Karpas-422 (cell line): ENCODE data around the gene ADPGK. TPM values are rescaled to one million over a fixed set of nuclear protein-coding genes. Genes with fewer than 3 reads are reported as not detected.

Source experiments
- DNase-seq: peaks from one replicate; pipeline ENCODE4 v3.0.0-alpha.2; 2015
- H2AFZ ChIP-seq: fragments of 200-600 bp; sonication (generic); 2 replicates; pipeline ENCODE4 v1.6.1; 2014; ENCODE audit warnings: antibody characterized with exemption, low read length, mixed read lengths
- H3K27ac ChIP-seq: fragments of 200-600 bp; sonication (generic); 2 replicates; pipeline ENCODE4 v1.5.1; 2014; ENCODE audit warnings: mild to moderate bottlenecking, low read length, moderate library complexity
- H3K27me3 ChIP-seq: fragments of 200-600 bp; sonication (generic); 2 replicates; pipeline ENCODE4 v1.6.1; 2014; ENCODE audit warnings: low read length, mixed read lengths
- H3K36me3 ChIP-seq: fragments of 200-600 bp; sonication (generic); 2 replicates; pipeline ENCODE4 v1.6.1; 2014; ENCODE audit warnings: low read length, mixed read lengths; ENCODE audit not compliant: insufficient read depth
- H3K4me1 ChIP-seq: fragments of 200-600 bp; sonication (generic); 2 replicates; pipeline ENCODE4 v1.6.1; 2014; ENCODE audit warnings: mild to moderate bottlenecking, low read length, mixed read lengths
- H3K4me2 ChIP-seq: fragments of 200-600 bp; sonication (generic); 2 replicates; pipeline ENCODE4 v1.6.1; 2014; ENCODE audit warnings: low read length, low read depth, mild to moderate bottlenecking; ENCODE audit not compliant: poor library complexity, severe bottlenecking
- H3K4me3 ChIP-seq: fragments of 200-600 bp; sonication (generic); 2 replicates; pipeline ENCODE4 v1.5.1; 2014; ENCODE audit warnings: mild to moderate bottlenecking, antibody characterized with exemption, low read length, mixed read lengths
- H3K79me2 ChIP-seq: fragments of 200-600 bp; sonication (generic); 2 replicates; pipeline ENCODE4 v1.6.1; 2014; ENCODE audit warnings: mild to moderate bottlenecking, low read length, mixed read lengths
- H3K9ac ChIP-seq: fragments of 200-600 bp; sonication (generic); 2 replicates; pipeline ENCODE4 v1.6.0; 2014; ENCODE audit warnings: low read length
- H3K9me2 ChIP-seq: fragments of 200-600 bp; sonication (generic), shearing (Covaris generic); replicated peaks from 2 replicates; pipeline ENCODE4 v1.6.0; 2014; ENCODE audit warnings: mild to moderate bottlenecking, low read length, moderate library complexity; ENCODE audit not compliant: insufficient read depth
- H3K9me3 ChIP-seq: fragments of 300-700, 200-600 bp; sonication (generic); 2 replicates; pipeline ENCODE4 v1.6.1; 2014; ENCODE audit warnings: low read length, mixed read lengths
- H4K20me1 ChIP-seq: fragments of 200-600 bp; sonication (generic); 2 replicates; pipeline ENCODE4 v1.6.1; 2014; ENCODE audit warnings: mild to moderate bottlenecking, antibody characterized with exemption, low read length, low read depth; ENCODE audit not compliant: insufficient read depth
- total RNA-seq: library from RNA; depleted of rRNA; stranded (reverse); fragments of >200 nt; shearing (Covaris generic); gene quantifications from 2 replicates; pipeline ENCODE4 v1.2.3, GENCODE V29; 2014; ENCODE audit warnings: low replicate concordance

The ADPGK gene
- total RNA-seq, 1 experiment from 2014 or later: 75.7 TPM

DNA sequence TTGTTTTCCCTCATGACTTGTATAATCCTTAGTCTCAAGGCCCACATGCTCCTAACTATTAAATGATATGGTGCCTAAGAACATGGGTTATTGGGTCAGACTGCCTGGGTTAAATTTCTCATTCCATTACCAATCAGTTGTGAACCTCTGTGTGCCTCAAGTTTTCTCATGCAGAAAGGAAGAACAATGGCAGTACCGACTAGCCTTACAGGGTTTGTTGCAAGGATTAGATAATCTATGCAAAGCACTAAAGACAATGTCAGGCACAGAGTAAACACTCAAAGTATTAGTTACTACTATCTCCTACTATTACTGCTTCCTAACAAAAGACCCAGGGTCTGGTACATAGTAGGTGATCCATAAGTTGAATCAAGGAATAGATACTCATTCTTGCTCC, 12.2 kb downstream of the ADPGK start:
- no peak overlapping the region for H3K4me3 ChIP-seq
- H3K27me3 ChIP-seq: no peaks in the 10 kb centered on the region
- no peak overlapping the region for H3K27ac ChIP-seq
- no peak overlapping the region for H3K9ac ChIP-seq
- H4K20me1 ChIP-seq: no peaks in the 10 kb centered on the region
- H3K79me2 ChIP-seq: peaks cover 97% of the 10 kb centered on the region
- H3K9me2 ChIP-seq: no peaks in the 10 kb centered on the region
- peaks cover 16% of the 10 kb centered on the region for H3K4me1 ChIP-seq
- H3K4me2 ChIP-seq: no peak overlapping the region
- peaks cover 7% of the 10 kb centered on the region for H3K9me3 ChIP-seq
- peaks cover 91% of the 10 kb centered on the region for H3K36me3 ChIP-seq
- no peak for DNase-seq
- no peak overlapping the region for H2AFZ ChIP-seq

DNA sequence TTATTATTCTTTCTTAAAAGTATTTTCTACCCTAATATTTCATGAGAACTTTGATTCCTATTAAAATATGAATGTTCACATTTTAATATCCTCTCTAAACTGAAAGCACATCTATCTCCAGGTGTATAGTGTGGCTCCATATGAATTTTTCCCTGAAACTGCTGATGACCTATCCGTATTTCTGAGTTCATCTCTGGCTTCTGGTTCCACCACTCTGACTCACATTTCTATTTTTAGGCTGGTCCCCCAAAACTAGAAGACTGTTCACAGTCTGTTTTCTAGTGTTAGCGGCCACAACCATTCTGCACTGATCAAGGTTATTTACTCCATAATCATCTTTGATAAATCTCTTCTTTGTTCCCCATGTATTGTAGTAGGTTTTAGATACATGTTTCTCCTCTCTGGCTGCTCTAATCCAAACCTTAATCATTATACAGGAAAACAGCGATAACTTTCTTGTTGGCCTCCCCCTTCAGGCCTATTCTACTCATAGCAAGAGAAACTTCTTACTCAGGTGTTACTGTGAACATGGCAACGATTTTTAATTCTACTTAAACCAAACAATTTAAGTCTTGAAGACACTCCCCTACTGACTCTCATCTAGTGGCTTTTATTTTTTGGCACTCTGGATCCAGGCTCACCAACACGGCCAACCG, 12.8 kb downstream of the ADPGK start:
- Histone ChIP-seq H3K9me2 (no peaks in the 10 kb centered on the region), H3K9me3 (peaks cover 7% of the 10 kb centered on the region), H3K4me3 (no peak overlapping the region), H3K36me3 (peaks cover 92% of the 10 kb centered on the region), H3K27me3 (no peaks in the 10 kb centered on the region), H4K20me1 (no peaks in the 10 kb centered on the region), H2AFZ (no peak overlapping the region), H3K4me1 (peaks cover 10% of the 10 kb centered on the region), H3K4me2 (no peak overlapping the region), H3K79me2 (peaks cover 97% of the 10 kb centered on the region), H3K9ac (no peak overlapping the region), H3K27ac (no peak overlapping the region)
- no peak for DNase-seq

DNA sequence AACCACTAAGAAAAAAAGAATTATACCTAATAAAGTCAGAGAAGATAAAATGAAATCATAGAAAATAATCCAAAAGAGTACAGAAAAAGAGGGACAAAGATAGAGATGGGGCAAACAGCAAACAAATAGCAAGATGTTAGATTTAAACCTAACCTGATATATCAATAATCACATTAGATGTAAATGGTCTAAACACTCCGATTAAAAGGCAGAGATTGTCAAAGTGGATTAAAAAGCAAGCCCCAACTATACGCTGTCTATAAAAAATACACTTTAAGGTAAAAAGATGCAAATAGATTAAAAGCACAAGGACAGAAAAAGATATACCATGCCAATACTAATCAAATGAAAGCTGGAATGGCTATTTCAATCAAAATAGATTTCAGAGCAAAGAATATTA, 16.8 kb downstream of the ADPGK start:
- no peak for DNase-seq
- Histone ChIP-seq H3K4me1 (no peaks in the 10 kb centered on the region), H3K9me3 (peaks cover 7% of the 10 kb centered on the region), H3K9me2 (no peaks in the 10 kb centered on the region), H2AFZ (no peak overlapping the region), H4K20me1 (0 out of 2 replicates have a peak, but pooled peaks cover 9% of the 10 kb centered on the region), H3K79me2 (peaks cover 89% of the 10 kb centered on the region), H3K9ac (no peak overlapping the region), H3K27ac (no peak overlapping the region), H3K4me3 (no peak overlapping the region), H3K36me3 (peaks cover 65% of the 10 kb centered on the region), H3K27me3 (no peaks in the 10 kb centered on the region), H3K4me2 (no peak overlapping the region)

DNA sequence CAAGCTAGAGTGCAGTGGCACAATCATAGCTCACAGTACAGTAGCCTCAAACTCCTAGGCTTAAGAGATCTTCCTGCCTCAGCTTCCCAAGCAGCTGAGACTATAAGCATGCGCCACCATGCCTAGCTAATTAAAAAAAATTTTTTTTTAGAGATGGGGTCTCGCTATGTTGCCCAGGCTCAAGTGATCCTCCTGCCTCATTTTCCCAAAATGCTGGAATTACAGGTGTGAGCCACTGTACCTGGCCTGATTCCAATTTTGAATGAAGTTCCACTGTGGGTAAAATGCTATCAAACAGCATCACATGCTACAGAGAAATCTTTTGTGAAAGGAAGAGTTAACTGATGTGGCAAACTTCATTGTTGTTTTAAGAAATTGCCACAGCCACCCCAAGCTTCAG, 17.5 kb downstream of the ADPGK start:
- Histone ChIP-seq H3K27ac (no peak overlapping the region), H3K4me2 (no peak overlapping the region), H3K79me2 (peaks cover 88% of the 10 kb centered on the region), H3K4me1 (no peaks in the 10 kb centered on the region), H4K20me1 (0 out of 2 replicates have a peak, but pooled peaks cover 9% of the 10 kb centered on the region), H3K4me3 (no peak overlapping the region), H3K9me2 (no peaks in the 10 kb centered on the region), H3K9ac (no peak overlapping the region), H3K36me3 (peaks cover 58% of the 10 kb centered on the region), H3K9me3 (peaks cover 7% of the 10 kb centered on the region), H2AFZ (no peak overlapping the region), H3K27me3 (no peaks in the 10 kb centered on the region)
- DNase-seq: no peak

- H3K9me3 ChIP-seq: peaks cover 7% of the 10 kb centered on the region
- H3K79me2 ChIP-seq: peaks cover 89% of the 10 kb centered on the region
These were observed 18.9 kb downstream of the ADPGK start for GRCh38 chr15:72764656-72765055.

DNA sequence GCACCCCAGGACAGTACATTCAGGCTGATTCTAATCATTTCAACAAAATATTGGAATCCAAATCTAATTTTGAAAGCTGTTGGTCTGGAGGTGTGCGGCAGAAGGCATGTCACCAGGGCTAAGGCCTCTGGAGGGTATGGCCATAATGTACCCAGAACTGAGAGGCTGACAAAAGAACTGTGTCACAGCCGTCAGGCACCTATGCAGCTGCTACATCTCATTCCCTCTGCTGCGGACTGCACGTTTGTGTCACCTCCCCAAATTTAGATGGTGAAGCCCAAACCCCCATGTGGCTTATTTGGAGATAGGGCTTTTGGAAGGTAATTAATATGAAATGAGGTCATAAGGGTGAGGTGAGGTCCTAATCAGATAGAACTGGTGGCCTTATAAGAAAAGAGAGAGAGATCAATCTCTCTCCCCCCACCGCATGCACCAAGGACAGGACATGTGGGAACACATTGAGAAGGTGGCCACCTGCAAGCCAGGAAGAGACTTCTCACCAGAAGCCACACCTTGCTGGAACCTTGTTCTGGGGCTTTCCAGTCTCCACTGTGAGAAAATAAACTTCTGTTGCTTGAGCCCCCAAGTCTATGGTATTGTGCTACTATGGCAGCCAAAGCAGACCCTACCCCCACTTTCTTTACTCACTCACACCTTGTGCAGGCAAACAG, 22.8 kb downstream of the ADPGK start:
- H3K4me1 ChIP-seq: no peaks in the 10 kb centered on the region
- H3K9ac ChIP-seq: no peak overlapping the region
- no peaks in the 10 kb centered on the region for H3K9me2 ChIP-seq
- peaks cover 64% of the 10 kb centered on the region for H3K79me2 ChIP-seq
- no peak for DNase-seq
- H3K4me3 ChIP-seq: no peak overlapping the region
- peaks cover 21% of the 10 kb centered on the region; the same call in 1 of the 2 replicates for H3K36me3 ChIP-seq
- no peaks in the 10 kb centered on the region for H3K27me3 ChIP-seq
- no peaks in the 10 kb centered on the region for H3K9me3 ChIP-seq
- 0 out of 2 replicates have a peak, but pooled peaks cover 9% of the 10 kb centered on the region for H4K20me1 ChIP-seq
- no peak overlapping the region for H3K4me2 ChIP-seq
- no peak overlapping the region for H3K27ac ChIP-seq
- H2AFZ ChIP-seq: no peak overlapping the region

More at GRCh38 chr15:72764656-72765055, 18.9 kb downstream of the ADPGK start:
- H3K36me3 ChIP-seq: peaks cover 52% of the 10 kb centered on the region
- no peak overlapping the region for H2AFZ ChIP-seq
- H4K20me1 ChIP-seq: 0 out of 2 replicates have a peak, but pooled peaks cover 9% of the 10 kb centered on the region
- H3K9ac ChIP-seq: no peak overlapping the region
- H3K27ac ChIP-seq: no peak overlapping the region
- DNase-seq: no peak
- no peaks in the 10 kb centered on the region for H3K9me2 ChIP-seq
- H3K4me2 ChIP-seq: no peak overlapping the region
- H3K4me3 ChIP-seq: no peak overlapping the region
- no peaks in the 10 kb centered on the region for H3K27me3 ChIP-seq
- no peaks in the 10 kb centered on the region for H3K4me1 ChIP-seq

DNA sequence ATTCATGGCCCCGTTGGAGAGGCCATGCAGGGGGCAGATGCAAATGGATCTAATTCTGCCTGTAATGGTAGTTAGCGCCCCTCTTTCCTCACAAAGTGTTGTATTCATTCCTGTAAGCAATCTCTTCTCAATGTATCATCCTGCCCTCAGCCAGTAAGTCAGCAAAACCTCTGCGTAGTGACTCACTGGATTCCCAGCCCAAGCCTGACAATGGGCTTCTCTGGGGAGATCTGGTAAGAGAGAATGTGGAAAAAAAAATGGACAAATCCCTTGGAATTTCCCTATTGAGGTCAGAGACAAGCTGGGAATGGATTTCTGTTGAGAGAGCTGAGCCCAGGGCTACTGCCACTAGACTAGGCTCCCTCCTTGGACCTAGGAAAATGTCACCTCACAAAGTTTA, 25.4 kb downstream of the ADPGK start:
- Histone ChIP-seq H3K36me3 (peaks cover 29% of the 10 kb centered on the region), H3K4me2 (no peak overlapping the region), H2AFZ (no peak overlapping the region), H4K20me1 (no peaks in the 10 kb centered on the region), H3K79me2 (peaks cover 44% of the 10 kb centered on the region), H3K4me3 (no peak overlapping the region), H3K9me2 (no peaks in the 10 kb centered on the region), H3K9ac (no peak overlapping the region), H3K27ac (no peak overlapping the region), H3K27me3 (no peaks in the 10 kb centered on the region), H3K9me3 (no peaks in the 10 kb centered on the region), H3K4me1 (no peaks in the 10 kb centered on the region)
- no peak for DNase-seq

- Histone ChIP-seq H3K27ac (no peak overlapping the region), H3K4me3 (no peak overlapping the region), H3K4me2 (no peak overlapping the region), H2AFZ (no peak overlapping the region), H4K20me1 (no peaks in the 10 kb centered on the region), H3K79me2 (peaks cover 15% of the 10 kb centered on the region), H3K9me3 (no peaks in the 10 kb centered on the region), H3K36me3 (peaks cover 38% of the 10 kb centered on the region), H3K4me1 (no peaks in the 10 kb centered on the region), H3K9me2 (no peaks in the 10 kb centered on the region), H3K9ac (no peak overlapping the region), H3K27me3 (no peaks in the 10 kb centered on the region)
- no peak for DNase-seq
These were observed 29.5 kb downstream of the ADPGK start for GRCh38 chr15:72754096-72754495.
